ENCODE data around the gene COX5A.
"Not testable (repeated sequence)": the region's sequence is repeated elsewhere in the genome, so short reads cannot be mapped to it uniquely, and the experiment has no call there.

DNA sequence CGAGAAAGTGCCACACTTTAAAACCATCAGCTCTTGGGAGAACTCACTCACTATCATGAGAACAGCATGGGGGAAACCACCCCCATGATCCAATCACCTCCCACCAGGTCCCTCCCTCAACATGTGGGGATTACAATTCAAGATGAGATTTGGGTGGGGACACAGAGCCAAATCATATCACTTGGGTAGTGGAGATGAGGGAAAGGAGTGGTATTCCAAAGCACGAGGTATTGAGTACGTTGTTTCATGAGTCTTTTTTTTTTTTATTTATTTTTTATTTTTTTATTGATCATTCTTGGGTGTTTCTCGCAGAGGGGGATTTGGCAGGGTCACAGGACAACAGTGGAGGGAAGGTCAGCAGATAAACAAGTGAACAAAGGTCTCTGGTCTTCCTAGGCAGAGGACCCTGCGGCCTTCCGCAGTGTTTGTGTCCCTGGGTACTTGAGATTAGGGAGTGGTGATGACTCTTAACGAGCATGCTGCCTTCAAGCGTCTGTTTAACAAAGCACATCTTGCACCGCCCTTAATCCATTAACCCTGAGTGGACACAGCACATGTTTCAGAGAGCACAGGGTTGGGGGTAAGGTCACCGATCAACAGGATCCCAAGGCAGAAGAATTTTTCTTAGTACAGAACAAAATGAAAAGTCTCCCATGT, 50.2 kb downstream of the COX5A start:
- TF ChIP-seq CTCF (conservative IDR thresholded peaks at IDR 0.05; ENCODE audit: low read length); EZH2phosphoT487 (IDR thresholded peaks at IDR 0.05; ENCODE audit: borderline replicate concordance, low read depth, low read length): not testable (repeated sequence)
